ENCODE results near the gene TMEM108. TPM values are rescaled to one million over a fixed set of nuclear protein-coding genes. Genes with fewer than 3 reads are reported as not detected.

Gene TMEM108
- total RNA-seq, 4 donors from 2014 or later, result 0.21 to 1.5 TPM; not detected in 2

- no peak for DNase-seq (ENCODE audit: low spot score in 2 of 2)
- Histone ChIP-seq H3K36me3 (no peaks in the 10 kb centered on the region), H3K4me1 (no peaks in the 10 kb centered on the region), H3K27me3 (no peaks in the 10 kb centered on the region), H3K27ac (no peak overlapping the region), H3K9me3 (peaks cover 0 to 6% (median 0%) of the 10 kb centered on the region in 4 donors), H3K4me3 (no peak overlapping the region)
- no peak for TF ChIP-seq POLR2A (IDR thresholded peaks at IDR 0.05)
- TF ChIP-seq CTCF (IDR thresholded peaks at IDR 0.05), result no peak
- no peak for TF ChIP-seq EP300 (IDR thresholded peaks at IDR 0.05)
These were observed 115.2 kb downstream of the TMEM108 start for GRCh38 chr3:133153382-133153781.

GRCh38 chr3:133157716-133158115 is 119.5 kb downstream of the TMEM108 start:
- Histone ChIP-seq H3K4me3 (no peak overlapping the region), H3K27ac (no peak overlapping the region), H3K4me1 (no peaks in the 10 kb centered on the region), H3K9me3 (peaks cover 0 to 6% (median 0%) of the 10 kb centered on the region in 4 donors), H3K36me3 (no peaks in the 10 kb centered on the region), H3K27me3 (no peaks in the 10 kb centered on the region)
- no peak for TF ChIP-seq POLR2A (IDR thresholded peaks at IDR 0.05)
- TF ChIP-seq EP300 (IDR thresholded peaks at IDR 0.05), result no peak
- 53 to 75% methylated on average over 2 of the region's 2 CpGs for WGBS, 2 donors
- DNase-seq (ENCODE audit: low spot score in 2 of 2), result no peak

- H3K27ac ChIP-seq, result no peak overlapping the region
- no peaks in the 10 kb centered on the region for H3K27me3 ChIP-seq
- 90 to 96% methylated on average over 1 of the region's 1 CpG for WGBS, 2 donors
These were observed 120.5 kb downstream of the TMEM108 start for GRCh38 chr3:133158686-133159085.

GRCh38 chr3:133159498-133160475 is 121.6 kb downstream of the TMEM108 start:
- no peak for TF ChIP-seq EP300 (IDR thresholded peaks at IDR 0.05)
- no peak for TF ChIP-seq CTCF (IDR thresholded peaks at IDR 0.05)
- TF ChIP-seq POLR2A (IDR thresholded peaks at IDR 0.05), result no peak
- WGBS, 2 donors, result 89% methylated on average over 12 of the region's 12 CpGs
- no peaks in the 10 kb centered on the region for H3K36me3 ChIP-seq
- no peak for DNase-seq (ENCODE audit: low spot score in 2 of 2)
- no peak overlapping the region for H3K4me3 ChIP-seq
- peaks cover 0 to 6% (median 0%) of the 10 kb centered on the region in 4 donors for H3K9me3 ChIP-seq
- no peak overlapping the region for H3K27ac ChIP-seq
- H3K4me1 ChIP-seq, result no peaks in the 10 kb centered on the region
- H3K27me3 ChIP-seq, result no peaks in the 10 kb centered on the region

More at GRCh38 chr3:133158686-133159085, 120.5 kb downstream of the TMEM108 start:
- no peak for DNase-seq (ENCODE audit: low spot score in 2 of 2)
- H3K9me3 ChIP-seq, result peaks cover 0 to 6% (median 0%) of the 10 kb centered on the region in 4 donors
- H3K36me3 ChIP-seq, result no peaks in the 10 kb centered on the region
- H3K4me3 ChIP-seq, result no peak overlapping the region
- no peaks in the 10 kb centered on the region for H3K4me1 ChIP-seq
- TF ChIP-seq POLR2A (IDR thresholded peaks at IDR 0.05) (no peak), EP300 (IDR thresholded peaks at IDR 0.05) (no peak), CTCF (IDR thresholded peaks at IDR 0.05) (no peak)

GRCh38 chr3:133161656-133162055 is 123.5 kb downstream of the TMEM108 start:
- H3K4me1 ChIP-seq, result no peaks in the 10 kb centered on the region
- H3K27me3 ChIP-seq, result no peaks in the 10 kb centered on the region
- WGBS, 2 donors, result 74 to 79% methylated on average over 3 of the region's 3 CpGs
- no peak for DNase-seq (ENCODE audit: low spot score in 2 of 2)
- H3K36me3 ChIP-seq, result no peaks in the 10 kb centered on the region
- TF ChIP-seq EP300 (IDR thresholded peaks at IDR 0.05) (no peak), POLR2A (IDR thresholded peaks at IDR 0.05) (no peak), CTCF (IDR thresholded peaks at IDR 0.05) (no peak)
- H3K9me3 ChIP-seq, result no peaks in the 10 kb centered on the region
- no peak overlapping the region for H3K4me3 ChIP-seq
- H3K27ac ChIP-seq, result no peak overlapping the region
